Endothelial cell of umbilical vein (primary cell): ENCODE results near the gene TENT4A. TPM values are rescaled to one million over a fixed set of nuclear protein-coding genes. Genes with fewer than 3 reads are reported as not detected.

Experiments used
- BruUV-seq: library from RNA; stranded (reverse); fragments of 400-500 nt; replicated peaks from 2 replicates; lab custom pipeline; 2021; lab: Mats Ljungman, UMichigan
- CTCF ChIA-PET: fragments of 300-600, 350-600 bp; sonication (Branson Sonifier 250); formaldehyde crosslinking; loops from one replicate; lab custom pipeline; 2021; ENCODE audit warnings: antibody characterized with exemption, inconsistent platforms; lab: Charles Lee
- POLR2A ChIA-PET: fragments of 300-600, 350-600 bp; sonication (Branson Sonifier 250); formaldehyde crosslinking; loops from one replicate; lab custom pipeline; 2021; ENCODE audit warnings: antibody characterized with exemption, inconsistent platforms; lab: Charles Lee
- DNase-seq: peaks from one replicate; pipeline ENCODE4 v3.0.0-alpha.2; 2011; ENCODE audit warnings: low read depth, low spot score
- FAIRE-seq: peaks from 2 replicates; lab custom pipeline; 2011; peaks lifted over from hg19 to GRCh38; lab: Jason Lieb, UNC
- H2AFZ ChIP-seq: 2 replicates; pipeline ENCODE4 v1.6.0; 2012; ENCODE audit warnings: low read depth, low read length, control low read depth, inconsistent platforms
- H3K27ac ChIP-seq: 2 replicates; pipeline ENCODE4 v1.5.1; 2011; ENCODE audit warnings: low read depth, mild to moderate bottlenecking, control low read depth, low read length, moderate library complexity; ENCODE audit not compliant: insufficient read depth
- H3K27me3 ChIP-seq, 2 experiments: 2 replicates each; pipeline versions ENCODE4 v1.6.0 to v1.6.1; 2011; ENCODE audit warnings: low read length in 2 of 2, mixed read lengths in 1 of 2; ENCODE audit not compliant: control insufficient read depth in 2 of 2, insufficient read depth in 2 of 2
- H3K36me3 ChIP-seq, 2 experiments: 2 replicates in 1 of 2; 3 replicates in 1 of 2; pipeline ENCODE4 v1.5.1; 2011; ENCODE audit warnings: low read length in 2 of 2, mild to moderate bottlenecking in 1 of 2, moderate library complexity in 1 of 2; ENCODE audit not compliant: control insufficient read depth in 2 of 2, insufficient read depth in 2 of 2; ENCODE audit errors: extremely low read depth in 1 of 2
- H3K4me1 ChIP-seq: 3 replicates; pipeline ENCODE4 v1.5.1; 2011; ENCODE audit warnings: mild to moderate bottlenecking, low read length; ENCODE audit not compliant: control insufficient read depth, insufficient read depth; ENCODE audit errors: extremely low read depth
- H3K4me2 ChIP-seq: 2 replicates; pipeline ENCODE4 v1.6.1; 2011; ENCODE audit warnings: low read length, control low read depth, mixed read lengths; ENCODE audit not compliant: insufficient read depth
- H3K4me3 ChIP-seq, 3 experiments: fragments of 200-600 bp in 1 of 3; sonication (generic), shearing (Covaris generic) in 1 of 3; replicated peaks in 1 of 3; 2 replicates each; pipeline ENCODE4 v1.5.1; 2011 to 2016; ENCODE audit warnings: control low read depth in 3 of 3, low read length in 3 of 3, mild to moderate bottlenecking in 2 of 3, inconsistent platforms in 1 of 3, low read depth in 1 of 3, moderate library complexity in 1 of 3; ENCODE audit not compliant: insufficient read depth in 1 of 3
- H3K79me2 ChIP-seq: 2 replicates; pipeline ENCODE4 v1.6.0; 2012; ENCODE audit warnings: low read length, inconsistent platforms; ENCODE audit not compliant: control insufficient read depth, insufficient read depth
- H3K9ac ChIP-seq: replicated peaks from 2 replicates; pipeline ENCODE3; 2011; ENCODE audit warnings: low read length, control low read depth; ENCODE audit not compliant: insufficient read depth; ENCODE audit errors: extremely low read depth
- H3K9me1 ChIP-seq: replicated peaks from 3 replicates; pipeline ENCODE4 v1.6.0; 2011; ENCODE audit warnings: mild to moderate bottlenecking, low read length; ENCODE audit not compliant: control insufficient read depth, insufficient read depth; ENCODE audit errors: extremely low read depth
- H3K9me3 ChIP-seq: replicated peaks from 2 replicates; pipeline ENCODE4 v1.5.1; 2012; ENCODE audit warnings: low read length, inconsistent platforms; ENCODE audit not compliant: control insufficient read depth, insufficient read depth
- H4K20me1 ChIP-seq: replicated peaks from 2 replicates; pipeline ENCODE3; 2011; ENCODE audit warnings: mild to moderate bottlenecking, low read length; ENCODE audit not compliant: control insufficient read depth, insufficient read depth; ENCODE audit errors: extremely low read depth
- EZH2 ChIP-seq: IDR thresholded peaks from 2 replicates; pipeline ENCODE4 v1.6.1; 2012; ENCODE audit warnings: borderline replicate concordance, low read depth, mild to moderate bottlenecking, moderate library complexity, low read length, inconsistent platforms; ENCODE audit not compliant: severe bottlenecking
- FOS ChIP-seq: IDR thresholded peaks from 2 replicates; pipeline ENCODE4 v1.6.1; 2011; ENCODE audit warnings: mild to moderate bottlenecking, low read length, moderate library complexity, borderline replicate concordance; ENCODE audit not compliant: insufficient read depth
- GATA2 ChIP-seq: IDR thresholded peaks from 2 replicates; pipeline ENCODE4 v1.7.0; 2011; ENCODE audit warnings: low read depth, mild to moderate bottlenecking, moderate library complexity, mixed read lengths, low read length; ENCODE audit not compliant: insufficient read length, insufficient read depth
- JUN ChIP-seq: IDR thresholded peaks from 2 replicates; pipeline ENCODE4 v1.6.1; 2011; ENCODE audit warnings: borderline replicate concordance, low read depth; ENCODE audit not compliant: insufficient read length, insufficient read depth
- MAX ChIP-seq: IDR thresholded peaks from 2 replicates; pipeline ENCODE4 v1.6.1; 2011; ENCODE audit not compliant: insufficient read depth, insufficient read length
- MYC ChIP-seq: IDR thresholded peaks from one replicate; pipeline ENCODE4 v1.6.1; 2011; ENCODE audit warnings: mild to moderate bottlenecking, low read depth, low read length
- POLR2A ChIP-seq: IDR thresholded peaks from 2 replicates; pipeline ENCODE4 v1.6.1; 2012; ENCODE audit warnings: low read depth, mild to moderate bottlenecking, control low read depth, low read length
- POLR2AphosphoS5 ChIP-seq: IDR thresholded peaks from 2 replicates; pipeline ENCODE4 v1.6.1; 2012; ENCODE audit warnings: low read depth, mild to moderate bottlenecking, control low read depth, low read length, moderate library complexity; ENCODE audit not compliant: insufficient read depth
- dilution Hi-C: fragments of 300-500 bp; cut with MboI; formaldehyde crosslinking; loops from one replicate; pipeline ENCODE4 v1.15.0; 2019; ENCODE audit warnings: low sequenced_read_pairs; ENCODE audit not compliant: extremely low pct_ligation_motif_present
- intact Hi-C: fragments of 100-400 bp; cut with micrococcal nuclease; formaldehyde crosslinking; loops from one replicate; pipeline ENCODE4 v1.10.0; 2022
- polyA plus RNA-seq, 4 experiments: library from polyadenylated mRNA; depleted of rRNA in 3 of 4; stranded (reverse) in 3 of 4; unstranded in 1 of 4; fragments of >200 nt; gene quantifications; 2 replicates each; pipeline versions ENCODE4 v1.2.1 to v1.2.3, GENCODE V29; 2011 to 2012; ENCODE audit warnings: missing spikeins in 1 of 4
- total RNA-seq: library from RNA; stranded (reverse); gene quantifications from 2 replicates; pipeline ENCODE4 v1.2.3, GENCODE V29; 2021
- TF ChIP-seq, protein P1 (sequence below), 2 donors: IDR thresholded peaks; 1 replicate in 1 of 2; 2 replicates in 1 of 2; pipeline ENCODE4 v1.5.1; 2011; ENCODE audit warnings: low read length in 2 of 2, mild to moderate bottlenecking in 2 of 2, moderate library complexity in 2 of 2, control low read depth in 1 of 2, inconsistent platforms in 1 of 2, low read depth in 1 of 2; ENCODE audit not compliant: insufficient read depth in 1 of 2; ENCODE audit errors: extremely low read depth in 1 of 2

TENT4A gene
- total and polyA plus RNA-seq, 2 donors (not counting 3 experiments of a cell fraction or from before 2014, with no cell fraction given), result 10.2 to 35.4 TPM

DNA sequence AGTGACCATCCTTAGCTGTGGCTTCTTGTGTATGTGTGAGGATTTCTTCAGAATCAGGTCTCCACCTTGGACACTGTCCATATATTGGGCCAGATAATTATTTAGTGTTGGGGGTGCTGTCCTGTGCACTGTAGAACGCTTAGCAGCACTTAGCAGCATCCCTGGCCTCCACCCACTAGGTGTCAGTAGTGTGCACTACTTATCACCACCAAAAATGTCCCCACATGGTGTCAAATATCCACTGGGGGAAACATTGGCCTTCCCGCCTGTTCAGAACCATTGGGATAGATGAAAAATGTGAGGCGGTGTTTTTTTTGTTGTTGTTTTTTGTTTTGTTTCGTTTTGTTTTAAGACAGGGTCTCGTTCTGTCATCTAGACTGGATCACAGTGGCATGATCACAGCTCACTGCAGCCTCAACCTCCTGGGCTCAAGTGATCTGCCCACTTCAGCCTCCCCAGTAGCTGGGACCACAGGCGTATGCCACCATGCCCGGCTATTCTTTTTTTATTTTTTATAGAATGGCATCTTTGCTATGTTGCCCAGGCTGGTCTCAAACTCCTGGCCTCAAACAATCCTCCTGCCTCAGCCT is 67.7 kb downstream of the TENT4A start:
- no peak for TF ChIP-seq POLR2A
- TF ChIP-seq, protein P1, sequence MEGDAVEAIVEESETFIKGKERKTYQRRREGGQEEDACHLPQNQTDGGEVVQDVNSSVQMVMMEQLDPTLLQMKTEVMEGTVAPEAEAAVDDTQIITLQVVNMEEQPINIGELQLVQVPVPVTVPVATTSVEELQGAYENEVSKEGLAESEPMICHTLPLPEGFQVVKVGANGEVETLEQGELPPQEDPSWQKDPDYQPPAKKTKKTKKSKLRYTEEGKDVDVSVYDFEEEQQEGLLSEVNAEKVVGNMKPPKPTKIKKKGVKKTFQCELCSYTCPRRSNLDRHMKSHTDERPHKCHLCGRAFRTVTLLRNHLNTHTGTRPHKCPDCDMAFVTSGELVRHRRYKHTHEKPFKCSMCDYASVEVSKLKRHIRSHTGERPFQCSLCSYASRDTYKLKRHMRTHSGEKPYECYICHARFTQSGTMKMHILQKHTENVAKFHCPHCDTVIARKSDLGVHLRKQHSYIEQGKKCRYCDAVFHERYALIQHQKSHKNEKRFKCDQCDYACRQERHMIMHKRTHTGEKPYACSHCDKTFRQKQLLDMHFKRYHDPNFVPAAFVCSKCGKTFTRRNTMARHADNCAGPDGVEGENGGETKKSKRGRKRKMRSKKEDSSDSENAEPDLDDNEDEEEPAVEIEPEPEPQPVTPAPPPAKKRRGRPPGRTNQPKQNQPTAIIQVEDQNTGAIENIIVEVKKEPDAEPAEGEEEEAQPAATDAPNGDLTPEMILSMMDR (IDR thresholded peaks at IDR 0.05; ENCODE audit: extremely low read depth in 1 of 2, insufficient read depth in 1 of 2, low read depth in 1 of 2, low read length in 2 of 2), result peak; percentile 52 to 58
- H3K4me3 ChIP-seq, result no peak overlapping the region
- no peak overlapping the region for H2AFZ ChIP-seq
- H3K9ac ChIP-seq, result no peak overlapping the region
- no peaks in the 10 kb centered on the region for H4K20me1 ChIP-seq
- ChIA-PET POLR2A (no interaction called here), CTCF (no interaction called here)
- no peak overlapping the region for H3K27ac ChIP-seq
- intact Hi-C loops, result no loop called here
- no peak overlapping the region for H3K4me2 ChIP-seq
- H3K36me3 ChIP-seq, result no peaks in the 10 kb centered on the region
- no peaks in the 10 kb centered on the region for H3K4me1 ChIP-seq
- FAIRE-seq (no peak), DNase-seq (no peak)
- no peaks in the 10 kb centered on the region for H3K9me1 ChIP-seq
- no peaks in the 10 kb centered on the region for H3K79me2 ChIP-seq
- dilution Hi-C loops, result no loop called here
- BruUV-seq, result no TSS peak
- no peaks in the 10 kb centered on the region for H3K27me3 ChIP-seq
- H3K9me3 ChIP-seq, result no peaks in the 10 kb centered on the region

- Histone ChIP-seq H3K4me1 (no peaks in the 10 kb centered on the region), H3K9me1 (no peaks in the 10 kb centered on the region), H3K27ac (no peak overlapping the region), H3K36me3 (no peaks in the 10 kb centered on the region), H3K9me3 (no peaks in the 10 kb centered on the region), H3K4me3 (no peak overlapping the region), H2AFZ (no peak overlapping the region), H4K20me1 (no peaks in the 10 kb centered on the region), H3K9ac (no peak overlapping the region), H3K79me2 (no peaks in the 10 kb centered on the region), H3K4me2 (no peak overlapping the region), H3K27me3 (no peaks in the 10 kb centered on the region)
- ChIA-PET POLR2A (no interaction called here), CTCF (no interaction called here)
- TF ChIP-seq POLR2A, result no peak
- TF ChIP-seq EZH2, result no peak
- TF ChIP-seq FOS, result no peak
- TF ChIP-seq POLR2AphosphoS5, result no peak
- no peak for TF ChIP-seq MYC
- TF ChIP-seq, protein P1 (IDR thresholded peaks at IDR 0.05; ENCODE audit: extremely low read depth in 1 of 2, insufficient read depth in 1 of 2, low read depth in 1 of 2, low read length in 2 of 2), result no peak
- no peak for TF ChIP-seq JUN
- no peak for TF ChIP-seq MAX
- TF ChIP-seq GATA2, result no peak
- dilution Hi-C loops (no loop called here), intact Hi-C loops (no loop called here)
- FAIRE-seq, result no peak
- DNase-seq, result no peak
- BruUV-seq, result no TSS peak
Measured at GRCh38 chr5:6781716-6782115, 68.5 kb downstream of the TENT4A start.
